ENCODE measurements around the gene ERC1.

ERC1 gene

GRCh38 chr12:1470051-1470450, 479.0 kb downstream of the ERC1 start:
- DNase-seq (ENCODE audit: low read depth in 1 of 2, low spot score in 1 of 2): no peak

- DNase-seq (ENCODE audit: low read depth in 1 of 2, low spot score in 1 of 2): no peak
Observed at GRCh38 chr12:1471224-1471623, 480.2 kb downstream of the ERC1 start.

- DNase-seq (ENCODE audit: low read depth in 1 of 2, low spot score in 1 of 2): no peak
Observed at GRCh38 chr12:1473418-1473817, 482.4 kb downstream of the ERC1 start.

- DNase-seq (ENCODE audit: low read depth in 1 of 2, low spot score in 1 of 2): no peak
Observed at GRCh38 chr12:1474041-1474573, 483.1 kb downstream of the ERC1 start.

- no peak for DNase-seq (ENCODE audit: low read depth in 1 of 2, low spot score in 1 of 2)
Observed at GRCh38 chr12:1474574-1475153, 483.6 kb downstream of the ERC1 start.

- DNase-seq (ENCODE audit: low read depth in 1 of 2, low spot score in 1 of 2): no peak
Observed at GRCh38 chr12:1479645-1480044, 488.6 kb downstream of the ERC1 start.

GRCh38 chr12:1481326-1481725, 490.3 kb downstream of the ERC1 start:
- DNase-seq (ENCODE audit: low read depth in 1 of 2, low spot score in 1 of 2): no peak

- no peak for DNase-seq (ENCODE audit: low read depth in 1 of 2, low spot score in 1 of 2)
Observed at GRCh38 chr12:1481906-1482305, 490.9 kb downstream of the ERC1 start.

- DNase-seq (ENCODE audit: low read depth in 1 of 2, low spot score in 1 of 2): no peak
Observed at GRCh38 chr12:1488908-1489381, 497.9 kb downstream of the ERC1 start.

GRCh38 chr12:1491983-1492697, 501.1 kb downstream of the ERC1 start:
- no peak for DNase-seq (ENCODE audit: low read depth in 1 of 2, low spot score in 1 of 2)

GRCh38 chr12:1493781-1494565, 502.9 kb downstream of the ERC1 start:
- no peak for DNase-seq (ENCODE audit: low read depth in 1 of 2, low spot score in 1 of 2)

GRCh38 chr12:1494856-1495255, 503.8 kb downstream of the ERC1 start:
- DNase-seq (ENCODE audit: low read depth in 1 of 2, low spot score in 1 of 2): no peak

GRCh38 chr12:1496162-1496900, 505.3 kb downstream of the ERC1 start:
- DNase-seq (ENCODE audit: low read depth in 1 of 2, low spot score in 1 of 2): no peak

- no peak for DNase-seq (ENCODE audit: low read depth in 1 of 2, low spot score in 1 of 2)
Observed at GRCh38 chr12:1497161-1497560, 506.1 kb downstream of the ERC1 start.

GRCh38 chr12:1498199-1498740, 507.2 kb downstream of the ERC1 start:
- no peak for DNase-seq (ENCODE audit: low read depth in 1 of 2, low spot score in 1 of 2)

- no peak for DNase-seq (ENCODE audit: low read depth in 1 of 2, low spot score in 1 of 2)
Observed at GRCh38 chr12:1499351-1499750, 508.3 kb downstream of the ERC1 start.

- no peak for DNase-seq (ENCODE audit: low read depth in 1 of 2, low spot score in 1 of 2)
Observed at GRCh38 chr12:1500095-1500801, 509.2 kb downstream of the ERC1 start.

- no peak for DNase-seq (ENCODE audit: low read depth in 1 of 2, low spot score in 1 of 2)
Observed at GRCh38 chr12:1501001-1501400, 510.0 kb downstream of the ERC1 start.

- no peak for DNase-seq (ENCODE audit: low read depth in 1 of 2, low spot score in 1 of 2)
Observed at GRCh38 chr12:1501695-1502378, 510.8 kb downstream of the ERC1 start.

GRCh38 chr12:1502379-1502720, 511.3 kb downstream of the ERC1 start:
- no peak for DNase-seq (ENCODE audit: low read depth in 1 of 2, low spot score in 1 of 2)
